Measurements from ENCODE around the gene PUS1. TPM values are rescaled to one million over a fixed set of nuclear protein-coding genes. Genes with fewer than 3 reads are reported as not detected.

PUS1 gene
- total RNA-seq, 4 donors from 2014 or later, result 8.3 to 44.1 (median 15.6) TPM

GRCh38 chr12:131915823-131916222, 13.3 kb upstream of the PUS1 start:
- WGBS, 2 donors, result 90 to 91% methylated on average over 18 to 21 of the region's 21 CpGs
- Histone ChIP-seq H3K27me3 (no peaks in the 10 kb centered on the region), H3K4me1 (peaks cover 0 to 17% (median 7%) of the 10 kb centered on the region in 4 donors), H3K36me3 (peaks cover 3 to 93% (median 36%) of the 10 kb centered on the region in 3 donors), H3K9me3 (no peaks in the 10 kb centered on the region), H3K27ac (no peak overlapping the region), H3K4me3 (no peak overlapping the region)
- DNase-seq (ENCODE audit: low spot score in 2 of 2), result no peak
- TF ChIP-seq CTCF (IDR thresholded peaks at IDR 0.05) (no peak), EP300 (IDR thresholded peaks at IDR 0.05) (no peak), POLR2A (IDR thresholded peaks at IDR 0.05) (no peak)

GRCh38 chr12:131916306-131917138, 12.6 kb upstream of the PUS1 start:
- Histone ChIP-seq H3K36me3 (peaks cover 3 to 93% (median 29%) of the 10 kb centered on the region in 3 donors), H3K4me1 (peaks cover 0 to 16% (median 7%) of the 10 kb centered on the region in 4 donors), H3K27me3 (no peaks in the 10 kb centered on the region), H3K27ac (no peak overlapping the region), H3K4me3 (no peak overlapping the region), H3K9me3 (no peaks in the 10 kb centered on the region)
- TF ChIP-seq POLR2A (IDR thresholded peaks at IDR 0.05), result no peak
- TF ChIP-seq CTCF (IDR thresholded peaks at IDR 0.05), result no peak
- no peak for TF ChIP-seq EP300 (IDR thresholded peaks at IDR 0.05)
- 80 to 84% methylated on average over 14 to 35 of the region's 36 CpGs for WGBS, 2 donors
- DNase-seq (ENCODE audit: low spot score in 2 of 2), result no peak

- Histone ChIP-seq H3K36me3 (peaks cover 3 to 93% (median 22%) of the 10 kb centered on the region in 3 donors), H3K27ac (no peak overlapping the region), H3K27me3 (no peaks in the 10 kb centered on the region), H3K9me3 (no peaks in the 10 kb centered on the region), H3K4me1 (peaks cover 0 to 12% (median 5%) of the 10 kb centered on the region in 4 donors), H3K4me3 (no peak overlapping the region)
- WGBS, 2 donors, result 79% methylated on average over 19 of the region's 31 CpGs; no CpG with 5 or more reads in 1 of the 2 donors
- DNase-seq (ENCODE audit: low spot score in 2 of 2), result no peak
- TF ChIP-seq CTCF (IDR thresholded peaks at IDR 0.05) (no peak), EP300 (IDR thresholded peaks at IDR 0.05) (no peak), POLR2A (IDR thresholded peaks at IDR 0.05) (no peak)
Measured at GRCh38 chr12:131917139-131917710, 11.9 kb upstream of the PUS1 start.

- TF ChIP-seq EP300 (IDR thresholded peaks at IDR 0.05) (no peak), POLR2A (IDR thresholded peaks at IDR 0.05) (no peak), CTCF (IDR thresholded peaks at IDR 0.05) (no peak)
- peaks cover 0 to 7% (median 2%) of the 10 kb centered on the region in 4 donors for H3K4me1 ChIP-seq
- 91 to 95% methylated on average over 8 to 16 of the region's 18 CpGs for WGBS, 2 donors
- H3K9me3 ChIP-seq, result no peaks in the 10 kb centered on the region
- H3K27ac ChIP-seq, result no peak overlapping the region
- H3K27me3 ChIP-seq, result no peaks in the 10 kb centered on the region
- H3K4me3 ChIP-seq, result no peak overlapping the region
- H3K36me3 ChIP-seq, result peaks cover 3 to 93% (median 22%) of the 10 kb centered on the region in 3 donors
- DNase-seq (ENCODE audit: low spot score in 2 of 2), result no peak
Measured at GRCh38 chr12:131917711-131918306, 11.3 kb upstream of the PUS1 start.
